NCI-H2107 (cell line): ENCODE results near the gene H2BK1.

Experiments
- DNase-seq: peaks from one replicate; lab custom pipeline; 2025; lab: John Stamatoyannopoulos, UW

The H2BK1 gene

GRCh38 chr7:151245360-151246101 is 35.2 kb upstream of the H2BK1 start:
- no peak for DNase-seq

DNA sequence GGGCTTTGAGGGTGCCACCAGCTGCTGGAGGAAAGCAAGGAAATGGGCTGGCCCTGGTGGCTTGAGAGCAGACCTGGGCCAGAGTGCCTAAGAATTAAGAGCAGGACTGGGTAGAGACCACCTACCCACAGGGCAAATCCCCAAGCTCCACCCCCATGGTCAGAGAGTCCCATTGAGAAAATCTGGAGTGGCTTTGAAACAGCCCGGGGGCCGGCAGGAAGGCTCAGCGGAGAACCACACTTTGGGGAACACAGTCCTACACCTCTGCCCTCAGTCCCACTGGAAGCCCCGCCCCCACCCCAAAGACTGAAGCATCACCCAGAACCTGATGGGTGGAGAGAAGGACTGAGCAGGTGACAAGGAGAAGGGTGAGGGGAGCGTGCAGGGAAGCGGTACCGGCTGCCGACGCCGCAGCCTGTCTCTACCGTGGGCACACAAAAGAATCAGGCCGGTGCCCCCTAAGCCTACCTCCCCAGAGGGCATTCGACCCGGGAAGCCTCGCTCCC is 34.6 kb upstream of the H2BK1 start:
- no peak for DNase-seq

GRCh38 chr7:151244196-151244840 is 34.0 kb upstream of the H2BK1 start:
- DNase-seq, result no peak

DNA sequence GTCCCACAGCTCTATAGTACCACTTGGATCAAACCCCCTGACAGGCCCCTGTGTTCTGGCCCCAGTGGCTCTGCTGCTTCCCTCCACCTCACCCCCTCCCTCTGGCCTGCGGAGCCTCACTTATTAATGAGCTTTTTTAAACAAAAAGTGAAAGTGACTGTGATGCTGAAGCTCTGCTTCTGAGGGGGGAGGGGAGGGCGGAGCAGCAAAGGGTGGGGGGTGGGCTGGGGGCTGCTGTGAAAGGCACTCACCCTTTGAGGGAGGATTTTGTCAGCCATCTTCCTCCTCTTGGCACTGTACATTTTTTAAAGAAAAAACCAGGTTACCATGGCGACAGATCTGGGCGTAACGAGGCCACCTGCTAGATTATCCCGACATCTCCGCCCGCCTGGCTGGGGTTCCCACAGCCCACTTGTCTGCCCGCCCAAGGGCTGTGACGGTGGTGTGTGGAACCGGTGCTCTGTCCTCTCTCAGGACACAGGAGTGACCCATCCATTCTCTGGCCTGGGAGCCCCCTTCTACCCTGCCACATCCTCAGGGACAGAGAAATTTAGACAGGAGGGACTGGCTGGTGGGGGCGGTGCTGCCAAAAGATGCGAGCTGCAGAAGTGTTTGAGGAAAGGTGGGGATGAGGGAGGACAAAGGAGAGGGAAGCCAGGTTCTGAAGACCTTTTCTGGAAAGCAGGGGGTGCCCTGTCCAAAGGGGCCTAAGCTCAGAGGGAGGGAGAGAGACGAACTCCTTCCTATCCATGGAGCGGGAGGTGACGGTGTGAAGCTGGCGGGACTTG is 33.3 kb upstream of the H2BK1 start:
- DNase-seq, result peak; percentile 47

DNA sequence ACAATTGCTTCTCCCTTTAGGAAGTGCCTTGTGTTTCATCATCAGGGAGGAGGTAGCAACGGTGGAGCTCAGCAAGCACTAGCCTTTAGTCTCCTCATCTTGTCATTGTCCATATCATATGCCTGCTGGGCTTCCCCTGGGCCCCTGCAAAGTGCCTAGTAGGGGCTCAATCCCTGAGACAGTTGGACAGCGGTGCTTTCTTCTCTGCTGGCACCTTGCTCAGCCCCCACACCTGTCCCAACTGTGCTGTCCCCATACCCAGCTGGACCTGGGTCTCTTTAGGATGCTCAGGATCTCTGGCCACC is 32.7 kb upstream of the H2BK1 start:
- DNase-seq, result no peak

- no peak for DNase-seq
These were observed 32.1 kb upstream of the H2BK1 start for GRCh38 chr7:151242159-151243044.

DNA sequence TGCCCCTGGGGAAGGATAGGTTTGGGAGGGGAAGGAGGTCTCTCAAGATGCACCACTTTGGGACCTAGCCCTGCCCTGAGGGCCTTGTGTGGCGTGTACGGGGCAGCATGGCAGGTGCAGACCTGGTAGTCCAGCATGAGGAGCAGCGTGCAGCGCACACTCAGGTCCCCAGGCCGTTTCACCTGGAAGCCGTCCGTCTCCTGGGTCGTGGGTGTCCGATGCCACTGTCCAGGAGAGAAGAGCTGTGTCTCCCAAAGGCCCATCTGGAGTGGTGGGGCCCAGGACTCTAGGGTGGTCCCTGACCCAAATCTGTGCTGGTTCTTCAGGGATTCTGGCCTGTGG is 31.4 kb upstream of the H2BK1 start:
- DNase-seq, result no peak

GRCh38 chr7:151240942-151241754 is 30.9 kb upstream of the H2BK1 start:
- DNase-seq, result no peak

- DNase-seq, result no peak
These were observed 30.2 kb upstream of the H2BK1 start for GRCh38 chr7:151240536-151240935.

DNA sequence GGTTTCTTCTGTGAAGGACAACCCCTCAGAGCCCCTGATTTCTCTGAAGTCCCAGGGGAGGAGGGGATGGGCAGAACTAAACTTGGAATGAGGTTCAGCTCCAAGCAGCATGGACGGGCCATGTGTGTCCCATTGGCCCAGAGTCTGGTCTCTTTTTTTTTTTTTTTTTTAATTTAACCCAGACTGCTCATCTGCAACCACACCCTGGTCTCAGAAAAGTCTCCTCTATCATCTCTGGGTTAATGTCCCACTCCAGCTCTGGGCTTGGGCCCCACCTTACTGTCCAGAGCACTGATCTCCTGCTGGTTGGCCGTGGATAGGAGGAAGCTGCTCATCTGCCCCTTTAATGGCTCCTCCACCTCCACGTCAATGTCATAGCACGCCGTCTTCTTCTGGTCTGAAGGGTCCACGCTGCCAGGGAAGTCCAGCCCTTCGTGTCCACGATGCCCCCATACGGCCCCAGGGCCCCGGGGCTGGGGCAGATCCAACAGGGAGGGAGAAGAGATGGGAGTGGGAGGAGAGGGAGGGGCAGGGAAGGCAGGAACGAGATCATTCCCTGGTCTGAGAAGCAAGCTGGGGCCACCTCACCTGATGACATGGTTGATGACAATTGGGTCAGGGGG is 29.7 kb upstream of the H2BK1 start:
- DNase-seq, result no peak

- DNase-seq, result no peak
These were observed 28.9 kb upstream of the H2BK1 start for GRCh38 chr7:151238924-151239836.

GRCh38 chr7:151238190-151238810 is 28.0 kb upstream of the H2BK1 start:
- DNase-seq, result no peak

DNA sequence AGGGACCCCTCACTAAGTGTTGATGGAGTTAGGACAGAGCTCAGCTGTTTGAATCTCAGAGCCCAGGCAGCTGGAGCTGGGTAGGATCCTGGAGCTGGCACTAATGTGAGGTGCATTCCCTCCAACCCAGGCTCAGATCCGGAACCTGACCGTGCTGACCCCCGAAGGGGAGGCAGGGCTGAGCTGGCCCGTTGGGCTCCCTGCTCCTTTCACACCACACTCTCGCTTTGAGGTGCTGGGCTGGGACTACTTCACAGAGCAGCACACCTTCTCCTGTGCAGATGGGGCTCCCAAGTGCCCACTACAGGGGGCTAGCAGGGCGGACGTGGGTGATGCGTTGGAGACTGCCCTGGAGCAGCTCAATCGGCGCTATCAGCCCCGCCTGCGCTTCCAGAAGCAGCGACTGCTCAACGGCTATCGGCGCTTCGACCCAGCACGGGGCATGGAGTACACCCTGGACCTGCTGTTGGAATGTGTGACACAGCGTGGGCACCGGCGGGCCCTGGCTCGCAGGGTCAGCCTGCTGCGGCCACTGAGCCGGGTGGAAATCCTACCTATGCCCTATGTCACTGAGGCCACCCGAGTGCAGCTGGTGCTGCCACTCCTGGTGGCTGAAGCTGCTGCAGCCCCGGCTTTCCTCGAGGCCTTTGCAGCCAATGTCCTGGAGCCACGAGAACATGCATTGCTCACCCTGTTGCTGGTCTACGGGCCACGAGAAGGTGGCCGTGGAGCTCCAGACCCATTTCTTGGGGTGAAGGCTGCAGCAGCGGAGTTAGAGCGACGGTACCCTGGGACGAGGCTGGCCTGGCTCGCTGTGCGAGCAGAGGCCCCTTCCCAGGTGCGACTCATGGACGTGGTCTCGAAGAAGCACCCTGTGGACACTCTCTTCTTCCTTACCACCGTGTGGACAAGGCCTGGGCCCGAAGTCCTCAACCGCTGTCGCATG is 27.2 kb upstream of the H2BK1 start:
- DNase-seq, result no peak

DNA sequence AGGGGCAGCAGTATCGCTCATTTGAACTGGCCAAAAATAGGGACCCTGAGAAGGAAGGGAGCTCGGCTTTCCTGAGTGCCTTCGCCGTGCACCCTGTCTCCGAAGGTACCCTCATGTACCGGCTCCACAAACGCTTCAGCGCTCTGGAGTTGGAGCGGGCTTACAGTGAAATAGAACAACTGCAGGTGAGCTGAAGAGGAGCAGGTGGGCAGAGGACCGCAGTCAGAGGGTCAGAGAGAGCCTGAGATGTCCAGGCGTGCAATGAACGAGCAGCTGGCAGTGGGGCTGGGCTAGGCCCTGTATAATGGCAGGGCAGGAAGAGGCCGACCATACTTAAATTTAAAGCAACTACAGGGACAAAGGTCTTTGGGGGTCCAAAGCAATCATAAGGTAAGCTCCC is 26.1 kb upstream of the H2BK1 start:
- DNase-seq, result no peak

GRCh38 chr7:151235091-151235787 is 25.0 kb upstream of the H2BK1 start:
- no peak for DNase-seq

- no peak for DNase-seq
These were observed 23.5 kb upstream of the H2BK1 start for GRCh38 chr7:151233804-151234203.

DNA sequence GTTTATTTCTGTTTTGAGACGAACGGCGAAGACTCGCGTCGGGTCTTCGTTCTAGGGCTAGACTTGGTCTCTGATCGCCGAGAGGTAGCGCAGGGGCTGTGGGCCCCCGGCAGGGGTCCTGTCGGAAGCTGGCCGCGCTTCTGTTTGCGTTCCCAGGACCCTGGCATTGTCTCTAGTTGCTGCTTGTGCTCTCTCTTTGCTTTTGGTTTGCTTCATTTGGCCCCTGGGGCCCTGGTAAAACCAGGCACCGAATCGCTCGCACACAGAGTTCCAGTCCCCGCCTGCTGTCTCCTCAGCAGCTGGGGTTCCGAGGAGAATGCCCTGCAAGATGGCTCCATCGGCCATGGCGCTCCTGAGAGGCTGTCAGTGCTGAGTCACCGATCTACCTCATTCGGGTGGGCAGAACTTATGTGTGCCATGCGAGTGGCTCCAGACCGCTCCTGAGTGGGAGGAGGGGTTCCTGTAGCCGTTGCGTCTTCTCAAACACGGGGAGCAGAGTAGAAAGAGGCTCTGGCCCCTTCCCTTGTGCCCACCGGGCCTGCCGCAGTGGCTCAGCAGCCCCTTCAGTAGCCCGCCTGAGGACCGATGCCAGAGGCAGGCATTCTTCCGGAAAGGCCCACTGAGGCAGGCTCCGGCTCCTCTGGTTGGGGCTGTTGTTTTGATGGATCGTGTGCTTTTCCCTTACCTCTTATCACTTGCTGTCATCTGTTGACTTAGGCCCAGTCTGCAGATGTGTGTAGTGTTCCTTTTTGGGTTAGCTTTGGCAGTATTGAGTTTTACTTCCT is 22.8 kb upstream of the H2BK1 start:
- peak; percentile 24 for DNase-seq
